Thyroid gland (tissue), 4 donors: ENCODE results near the gene PDE10A. TPM values are rescaled to one million over a fixed set of nuclear protein-coding genes. Genes with fewer than 3 reads are reported as not detected.

Experiments
- DNase-seq, 2 donors: peaks; one replicate each; pipeline ENCODE4 v3.0.0-alpha.2; 2019
- H3K27ac ChIP-seq, 3 donors: fragments of 200-600 bp; sonication (generic); 1 replicate in 2 of 3; 2 replicates in 1 of 3; pipeline ENCODE4 v1.5.1; 2016 to 2019; ENCODE audit warnings: mild to moderate bottlenecking in 1 of 3, moderate library complexity in 1 of 3
- H3K27me3 ChIP-seq: fragments of 200-600 bp; sonication (generic); one replicate; pipeline ENCODE4 v1.5.1; 2019
- H3K36me3 ChIP-seq, 2 donors: fragments of 200-600 bp; sonication (generic); one replicate each; pipeline ENCODE4 v1.5.1; 2016 to 2019
- H3K4me1 ChIP-seq, 2 donors: fragments of 200-600 bp; sonication (generic); one replicate each; pipeline ENCODE4 v1.5.1; 2017 to 2019
- H3K4me3 ChIP-seq, 3 donors: fragments of 200-600 bp; sonication (generic); replicated peaks in 1 of 3; 1 replicate in 2 of 3; 2 replicates in 1 of 3; pipeline ENCODE4 v1.5.1; 2016; ENCODE audit warnings: mild to moderate bottlenecking in 1 of 3
- H3K9me3 ChIP-seq: fragments of 200-600 bp; sonication (generic); one replicate; pipeline ENCODE4 v1.5.1; 2017
- POLR2A ChIP-seq, 2 donors: fragments of 450-650 bp; IDR thresholded peaks; one replicate each; pipeline ENCODE4 v1.6.1; 2017; ENCODE audit warnings: antibody characterized with exemption in 2 of 2, mild to moderate bottlenecking in 2 of 2, moderate library complexity in 1 of 2
- WGBS, 2 donors: methylation state at CpG; one replicate each; pipeline ENCODE4 v1.1.5; 2017; 5-methylcytosine and 5-hydroxymethylcytosine counted together
- intact Hi-C: fragments of 100-400 bp; cut with DNase I; formaldehyde crosslinking; loops from one replicate; pipeline ENCODE4 v1.15.1; 2023
- total RNA-seq, 4 donors: library from RNA; depleted of rRNA; stranded (reverse); fragments of >200 nt; gene quantifications; one replicate each; pipeline ENCODE4 v1.2.3, GENCODE V29; 2016
- TF ChIP-seq, protein P1 (sequence below), 6 experiments: fragments of 200-600 bp in 3 of 6; fragments of 450-650 bp in 3 of 6; sonication (generic) in 3 of 6; IDR thresholded peaks; one replicate each; pipeline ENCODE4 v1.5.1; 2016 to 2019; ENCODE audit warnings: antibody characterized with exemption in 6 of 6, mild to moderate bottlenecking in 2 of 6, inconsistent platforms in 1 of 6, moderate library complexity in 1 of 6

The PDE10A gene
- total RNA-seq, 4 donors from 2014 or later: 17.1 to 25.9 (median 20.7) TPM

DNA sequence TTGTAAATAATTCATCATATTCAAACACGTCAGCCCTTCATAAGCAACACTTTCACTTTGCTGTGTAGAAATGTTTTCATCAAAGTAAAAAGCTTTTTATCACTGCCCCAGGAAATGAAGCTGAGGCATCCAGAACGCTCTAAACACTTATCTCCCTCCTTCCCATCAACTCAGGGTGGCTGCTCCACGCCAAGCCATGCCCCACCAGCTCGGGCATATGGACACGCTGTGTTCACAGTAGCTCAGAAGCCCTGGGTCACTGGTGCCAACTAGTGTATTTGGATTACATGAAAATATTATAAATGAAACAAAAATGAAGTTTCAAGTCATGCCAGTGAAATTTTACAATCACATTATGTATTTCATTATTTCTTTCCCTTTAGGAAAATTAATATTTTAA is 10.3 kb downstream of the PDE10A start:
- no peak overlapping the region for H3K4me3 ChIP-seq
- DNase-seq: no peak
- H3K27me3 ChIP-seq: no peaks in the 10 kb centered on the region
- H3K27ac ChIP-seq: no peak overlapping the region
- peaks cover under 1 to 6% of the 10 kb centered on the region in 2 donors for H3K4me1 ChIP-seq
- TF ChIP-seq, protein P1, sequence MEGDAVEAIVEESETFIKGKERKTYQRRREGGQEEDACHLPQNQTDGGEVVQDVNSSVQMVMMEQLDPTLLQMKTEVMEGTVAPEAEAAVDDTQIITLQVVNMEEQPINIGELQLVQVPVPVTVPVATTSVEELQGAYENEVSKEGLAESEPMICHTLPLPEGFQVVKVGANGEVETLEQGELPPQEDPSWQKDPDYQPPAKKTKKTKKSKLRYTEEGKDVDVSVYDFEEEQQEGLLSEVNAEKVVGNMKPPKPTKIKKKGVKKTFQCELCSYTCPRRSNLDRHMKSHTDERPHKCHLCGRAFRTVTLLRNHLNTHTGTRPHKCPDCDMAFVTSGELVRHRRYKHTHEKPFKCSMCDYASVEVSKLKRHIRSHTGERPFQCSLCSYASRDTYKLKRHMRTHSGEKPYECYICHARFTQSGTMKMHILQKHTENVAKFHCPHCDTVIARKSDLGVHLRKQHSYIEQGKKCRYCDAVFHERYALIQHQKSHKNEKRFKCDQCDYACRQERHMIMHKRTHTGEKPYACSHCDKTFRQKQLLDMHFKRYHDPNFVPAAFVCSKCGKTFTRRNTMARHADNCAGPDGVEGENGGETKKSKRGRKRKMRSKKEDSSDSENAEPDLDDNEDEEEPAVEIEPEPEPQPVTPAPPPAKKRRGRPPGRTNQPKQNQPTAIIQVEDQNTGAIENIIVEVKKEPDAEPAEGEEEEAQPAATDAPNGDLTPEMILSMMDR (IDR thresholded peaks at IDR 0.05): no peak
- TF ChIP-seq POLR2A (IDR thresholded peaks at IDR 0.05): no peak
- no peaks in the 10 kb centered on the region for H3K36me3 ChIP-seq
- no peaks in the 10 kb centered on the region for H3K9me3 ChIP-seq
- 84% methylated on average over 5 of the region's 5 CpGs for WGBS, 2 donors
- intact Hi-C loops: no loop called here

DNA sequence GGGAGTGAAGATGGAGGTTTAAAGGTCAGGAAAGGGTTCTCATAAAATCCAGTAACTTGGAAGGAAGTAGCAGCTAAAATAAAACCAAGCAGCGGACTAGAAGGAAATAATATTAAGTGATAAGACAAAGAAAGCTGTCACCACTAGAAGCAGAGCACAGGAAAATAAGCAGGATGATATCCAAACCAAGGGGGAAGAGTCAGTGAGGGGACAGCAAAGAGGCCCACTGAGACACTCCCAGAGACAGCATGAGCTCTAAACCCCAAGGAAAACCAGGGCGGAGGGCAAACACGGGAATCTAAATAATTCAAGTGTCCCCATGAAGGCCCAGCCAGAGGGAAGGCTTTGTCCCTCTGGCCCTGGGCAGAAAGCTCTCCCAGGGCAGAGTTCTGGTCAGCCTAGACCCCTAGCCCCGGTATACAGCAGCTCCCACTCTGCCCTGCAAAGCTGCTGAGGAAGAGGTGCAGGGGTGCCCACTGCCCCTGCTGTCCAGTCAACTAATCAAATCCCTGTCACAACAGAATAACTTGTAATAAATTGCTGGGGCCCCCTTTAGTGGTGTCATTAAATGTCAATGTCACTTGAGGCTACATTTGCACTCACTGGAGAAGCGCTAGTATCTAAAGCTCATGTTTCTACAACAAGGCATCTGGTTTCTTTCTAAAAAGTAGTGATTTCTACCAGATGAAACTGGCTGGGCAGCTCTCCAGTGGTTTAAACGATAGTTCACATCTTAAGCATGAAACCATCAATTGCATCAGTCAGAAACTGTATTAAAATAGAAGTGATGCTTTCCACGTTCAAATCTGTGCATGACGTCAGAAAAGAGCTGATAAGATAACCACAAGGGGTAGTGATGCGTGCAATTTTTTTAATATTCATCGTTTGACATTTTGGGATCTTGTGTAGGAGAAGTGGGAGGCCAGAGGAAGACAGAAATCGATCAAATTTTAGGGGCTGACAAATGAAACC is 13.6 kb downstream of the PDE10A start:
- H3K4me3 ChIP-seq: no peak overlapping the region
- peak overlapping the region in 1 of 3 donors; percentile 24 for H3K27ac ChIP-seq
- no peaks in the 10 kb centered on the region for H3K36me3 ChIP-seq
- no peaks in the 10 kb centered on the region for H3K9me3 ChIP-seq
- WGBS, 2 donors: 73 to 79% methylated on average over 11 of the region's 11 CpGs
- intact Hi-C loops: no loop called here
- H3K27me3 ChIP-seq: no peaks in the 10 kb centered on the region
- TF ChIP-seq POLR2A (IDR thresholded peaks at IDR 0.05): no peak
- TF ChIP-seq, protein P1 (IDR thresholded peaks at IDR 0.05): no peak
- no peak for DNase-seq
- H3K4me1 ChIP-seq: peaks cover 11 to 12% of the 10 kb centered on the region in 2 donors

DNA sequence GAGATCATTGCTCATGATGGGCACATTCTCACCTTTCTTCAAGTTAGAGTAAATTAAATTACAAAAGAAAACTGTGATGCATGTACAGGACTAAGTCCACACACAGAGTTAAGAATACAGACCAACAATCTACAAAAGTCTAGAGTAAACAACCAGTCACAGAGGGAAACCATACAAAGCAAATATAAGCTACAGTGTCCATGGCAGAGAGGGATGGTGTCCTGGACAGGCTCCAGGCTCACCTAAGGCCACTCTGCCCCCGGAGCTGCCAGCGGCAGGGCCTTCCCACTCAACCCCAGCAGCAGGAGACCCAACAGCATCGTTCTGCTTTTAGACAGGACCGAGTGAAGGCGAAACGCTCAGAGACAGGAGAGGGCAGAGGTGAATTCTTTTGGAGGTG is 16.0 kb downstream of the PDE10A start:
- H3K27me3 ChIP-seq: no peaks in the 10 kb centered on the region
- H3K4me1 ChIP-seq: peaks cover 11 to 12% of the 10 kb centered on the region in 2 donors
- no peak overlapping the region for H3K4me3 ChIP-seq
- 59 to 62% methylated on average over 6 of the region's 6 CpGs for WGBS, 2 donors
- DNase-seq: no peak
- no peaks in the 10 kb centered on the region for H3K36me3 ChIP-seq
- intact Hi-C loops: no loop called here
- TF ChIP-seq, protein P1 (IDR thresholded peaks at IDR 0.05): no peak
- no peak for TF ChIP-seq POLR2A (IDR thresholded peaks at IDR 0.05)
- no peaks in the 10 kb centered on the region for H3K9me3 ChIP-seq
- H3K27ac ChIP-seq: peak overlapping the region in 1 of 3 donors; percentile 35

DNA sequence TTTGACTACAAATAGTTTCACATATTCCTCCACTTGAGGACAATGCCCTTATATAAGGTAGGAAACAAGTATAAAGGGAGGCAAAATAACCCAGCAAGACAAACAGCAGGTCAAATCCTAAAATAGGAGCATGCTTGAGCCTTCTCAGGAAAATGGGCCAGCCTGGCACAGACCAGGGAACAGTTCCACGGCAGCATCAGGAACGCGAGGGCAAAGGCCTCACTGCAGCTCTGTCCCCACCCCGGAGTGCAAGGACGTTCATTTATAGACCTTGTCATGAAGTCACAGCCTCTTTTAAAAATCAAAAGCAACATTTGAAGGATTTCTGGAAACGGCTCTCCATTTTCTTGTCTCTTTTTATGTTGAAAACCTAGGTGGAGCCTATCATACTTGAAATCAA is 17.1 kb downstream of the PDE10A start:
- Histone ChIP-seq H3K4me1 (peaks cover 15 to 21% of the 10 kb centered on the region in 2 donors), H3K9me3 (no peaks in the 10 kb centered on the region), H3K27me3 (no peaks in the 10 kb centered on the region), H3K36me3 (no peaks in the 10 kb centered on the region), H3K4me3 (no peak overlapping the region), H3K27ac (no peak overlapping the region)
- DNase-seq: no peak
- WGBS, 2 donors: 70 to 82% methylated on average over 6 of the region's 6 CpGs
- intact Hi-C loops: no loop called here
- TF ChIP-seq POLR2A (IDR thresholded peaks at IDR 0.05): no peak
- TF ChIP-seq, protein P1 (IDR thresholded peaks at IDR 0.05): no peak
